Spleen (tissue), 11 donors: ENCODE results near the gene RRP1B. TPM values are rescaled to one million over a fixed set of nuclear protein-coding genes. Genes with fewer than 3 reads are reported as not detected.

Experiments used
- DNase-seq: peaks from one replicate; pipeline ENCODE4 v3.0.0-alpha.2; 2020
- H3K27ac ChIP-seq, 8 donors: fragments of 200-600 bp; sonication (generic) in 7 of 8; 1 replicate in 4 of 8; 2 replicates in 4 of 8; pipeline versions ENCODE4 v1.5.0 to v1.8.0; 2016 to 2021; ENCODE audit warnings: inconsistent platforms in 4 of 8, mild to moderate bottlenecking in 4 of 8, moderate library complexity in 1 of 8
- H3K27me3 ChIP-seq, 7 donors: fragments of 200-600 bp; sonication (generic) in 6 of 7; replicated peaks in 1 of 7; 1 replicate in 4 of 7; 2 replicates in 3 of 7; pipeline versions ENCODE4 v1.5.0 to v1.8.0; 2016 to 2021; ENCODE audit warnings: inconsistent platforms in 3 of 7, mild to moderate bottlenecking in 1 of 7
- H3K36me3 ChIP-seq, 6 donors: fragments of 200-600 bp; sonication (generic) in 5 of 6; 1 replicate in 4 of 6; 2 replicates in 2 of 6; pipeline versions ENCODE4 v1.5.0 to v1.8.0; 2016 to 2021; ENCODE audit warnings: inconsistent platforms in 2 of 6
- H3K4me1 ChIP-seq, 6 donors: fragments of 200-600 bp; sonication (generic) in 5 of 6; 1 replicate in 3 of 6; 2 replicates in 3 of 6; pipeline versions ENCODE4 v1.5.0 to v1.8.0; 2016 to 2021; ENCODE audit warnings: inconsistent platforms in 3 of 6
- H3K4me3 ChIP-seq, 8 donors: fragments of 200-600 bp; sonication (generic) in 7 of 8; 1 replicate in 4 of 8; 2 replicates in 4 of 8; pipeline versions ENCODE4 v1.5.0 to v1.8.0; 2016 to 2021; ENCODE audit warnings: inconsistent platforms in 4 of 8, mild to moderate bottlenecking in 4 of 8, moderate library complexity in 2 of 8
- H3K9me3 ChIP-seq, 8 donors: fragments of 200-600 bp; sonication (generic) in 7 of 8; 1 replicate in 4 of 8; 2 replicates in 4 of 8; pipeline versions ENCODE4 v1.5.0 to v1.8.0; 2016 to 2021; ENCODE audit warnings: inconsistent platforms in 4 of 8
- POLR2A ChIP-seq, 3 donors: fragments of 450-650 bp; IDR thresholded peaks; one replicate each; pipeline ENCODE4 v1.5.1; 2017; ENCODE audit warnings: antibody characterized with exemption in 3 of 3, mild to moderate bottlenecking in 1 of 3
- POLR2AphosphoS5 ChIP-seq, 3 donors: sonication (generic); formaldehyde crosslinking; IDR thresholded peaks; one replicate each; pipeline ENCODE4 v1.5.1; 2017; ENCODE audit warnings: antibody characterized with exemption in 3 of 3
- WGBS, 5 donors: extraction: QIAGEN DNeasy Blood & Tissue Kit in 3 of 5; methylation state at CpG; one replicate each; pipeline versions ENCODE4 v1.1.5 to v1.1.7; 2013 to 2018; 5-methylcytosine and 5-hydroxymethylcytosine counted together
- intact Hi-C: fragments of 100-400 bp; cut with DNase I; formaldehyde crosslinking; loops from one replicate; pipeline ENCODE4 v1.15.0; 2023; ENCODE audit warnings: low total_unique reads
- polyA plus RNA-seq, 3 donors: library from polyadenylated mRNA; stranded (reverse); fragments of 200-250 nt; gene quantifications; one replicate each; pipeline ENCODE4 v1.2.1, GENCODE V29; 2013
- total RNA-seq, 7 donors: library from RNA; depleted of rRNA in 3 of 7; stranded (reverse); fragments of >200 nt in 3 of 7; fragmentation: NEBNext Ultra II Directional in 4 of 7; extraction: Animal tissue kit (Norgen Biotek cat#: 25700) in 4 of 7; gene quantifications; one replicate each; pipeline versions ENCODE4 v1.1.0 to v1.2.1, GENCODE V29; 2016 to 2021
- TF ChIP-seq, protein P1 (sequence below), 11 experiments: fragments of 200-600 bp in 7 of 11; fragments of 450-650 bp in 4 of 11; sonication (generic) in 4 of 11; IDR thresholded peaks in 8 of 11; conservative IDR thresholded peaks in 3 of 11; 1 replicate in 7 of 11; 2 replicates in 4 of 11; pipeline versions ENCODE4 v1.4.0 to v1.8.0; 2016 to 2021; ENCODE audit warnings: antibody characterized with exemption in 11 of 11, inconsistent platforms in 4 of 11, mild to moderate bottlenecking in 1 of 11
- donor health status: healthy with polysubstance abuse.
- donor health status: DM: no; HTN: no; CAD: no; lungs with moderate emphysema.
- donor health status: DM: no; HTN: no; CAD: no.
- donor health status: Bipolar disorder and iron deficiency.
- donor health status: healthy.
- donor health status: DM: no; HTN: no; CAD: no.
- donor health status: DM: yes; HTN: yes; CAD: no.

RRP1B gene
- total and polyA plus RNA-seq, 10 donors: 7.9 to 28.9 (median 25.4) TPM

- DNase-seq: peak; percentile 86
- Histone ChIP-seq H3K27me3 (no peaks in the 10 kb centered on the region), H3K4me1 (peaks cover 35 to 100% (median 74%) of the 10 kb centered on the region in 6 donors), H3K4me3 (peak overlapping the region in 3 of 8 donors; percentile 47 to 71 (median 48)), H3K36me3 (peaks cover 0 to 27% (median 7%) of the 10 kb centered on the region in 6 donors), H3K9me3 (no peaks in the 10 kb centered on the region), H3K27ac (peak overlapping the region in 7 of 8 donors; percentile 72 to 88 (median 81))
- TF ChIP-seq, protein P1, sequence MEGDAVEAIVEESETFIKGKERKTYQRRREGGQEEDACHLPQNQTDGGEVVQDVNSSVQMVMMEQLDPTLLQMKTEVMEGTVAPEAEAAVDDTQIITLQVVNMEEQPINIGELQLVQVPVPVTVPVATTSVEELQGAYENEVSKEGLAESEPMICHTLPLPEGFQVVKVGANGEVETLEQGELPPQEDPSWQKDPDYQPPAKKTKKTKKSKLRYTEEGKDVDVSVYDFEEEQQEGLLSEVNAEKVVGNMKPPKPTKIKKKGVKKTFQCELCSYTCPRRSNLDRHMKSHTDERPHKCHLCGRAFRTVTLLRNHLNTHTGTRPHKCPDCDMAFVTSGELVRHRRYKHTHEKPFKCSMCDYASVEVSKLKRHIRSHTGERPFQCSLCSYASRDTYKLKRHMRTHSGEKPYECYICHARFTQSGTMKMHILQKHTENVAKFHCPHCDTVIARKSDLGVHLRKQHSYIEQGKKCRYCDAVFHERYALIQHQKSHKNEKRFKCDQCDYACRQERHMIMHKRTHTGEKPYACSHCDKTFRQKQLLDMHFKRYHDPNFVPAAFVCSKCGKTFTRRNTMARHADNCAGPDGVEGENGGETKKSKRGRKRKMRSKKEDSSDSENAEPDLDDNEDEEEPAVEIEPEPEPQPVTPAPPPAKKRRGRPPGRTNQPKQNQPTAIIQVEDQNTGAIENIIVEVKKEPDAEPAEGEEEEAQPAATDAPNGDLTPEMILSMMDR (IDR thresholded peaks at IDR 0.05 in 8 of 11, conservative IDR thresholded peaks at IDR 0.05 in 3 of 11): no peak
- TF ChIP-seq POLR2AphosphoS5 (IDR thresholded peaks at IDR 0.05) (peak; percentile 59 to 67 (median 65)), POLR2A (IDR thresholded peaks at IDR 0.05) (no peak)
- WGBS, 5 donors: 32 to 52% (median 35%) methylated on average over 20 to 21 of the region's 21 CpGs
- intact Hi-C loops: no loop called here
These were observed 67.5 kb downstream of the RRP1B start for GRCh38 chr21:43726686-43727518.

DNA sequence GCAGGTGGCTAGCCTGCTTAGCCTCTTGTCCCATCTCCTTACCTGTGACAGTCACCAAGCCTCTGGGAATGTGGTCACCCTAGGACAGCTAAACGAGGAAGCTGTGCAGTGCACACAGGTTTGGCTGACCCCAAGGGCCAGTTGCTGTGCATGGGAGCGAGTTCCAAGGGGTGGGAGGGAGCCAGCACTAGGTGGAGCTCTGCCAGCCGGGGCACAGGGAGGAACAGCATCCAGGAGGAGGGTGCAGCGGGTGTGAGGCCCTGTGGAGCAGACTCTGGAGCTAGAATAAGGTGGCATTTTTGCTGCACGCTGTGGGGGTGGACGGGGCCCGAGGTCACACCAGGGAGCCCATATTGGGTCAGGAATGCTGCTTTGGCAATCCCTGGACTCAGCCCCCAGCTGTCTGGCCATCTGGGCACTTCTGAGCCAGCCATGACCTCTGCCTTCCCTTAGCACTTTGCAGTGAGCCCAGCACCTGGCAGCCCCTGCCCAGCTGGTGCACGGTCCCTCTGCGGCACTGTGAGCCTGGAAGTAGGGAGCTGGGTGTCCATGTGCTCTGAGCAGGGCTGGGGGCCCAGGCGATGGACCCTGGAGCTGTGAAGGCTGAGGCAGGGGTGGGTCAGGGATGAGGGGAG lies 68.3 kb downstream of the RRP1B start:
- Histone ChIP-seq H3K9me3 (no peaks in the 10 kb centered on the region), H3K4me3 (peak overlapping the region in 5 of 8 donors; percentile 47 to 71 (median 48)), H3K36me3 (peaks cover 0 to 33% (median 7%) of the 10 kb centered on the region in 6 donors), H3K27ac (peak overlapping the region in 7 of 8 donors; percentile 72 to 88 (median 81)), H3K4me1 (peaks cover 35 to 100% (median 72%) of the 10 kb centered on the region in 6 donors), H3K27me3 (no peaks in the 10 kb centered on the region)
- TF ChIP-seq, protein P1 (IDR thresholded peaks at IDR 0.05 in 8 of 11, conservative IDR thresholded peaks at IDR 0.05 in 3 of 11): no peak
- TF ChIP-seq POLR2A (IDR thresholded peaks at IDR 0.05): no peak
- peak in 2 of 3 donors; percentile 23 to 42 for TF ChIP-seq POLR2AphosphoS5 (IDR thresholded peaks at IDR 0.05)
- 33 to 72% (median 52%) methylated on average over 4 to 10 of the region's 10 CpGs for WGBS, 5 donors
- DNase-seq: peak; percentile 81
- intact Hi-C loops: no loop called here

- H3K4me3 ChIP-seq: peak overlapping the region; percentile 38 to 71 (median 48)
- H3K36me3 ChIP-seq: peaks cover 0 to 33% (median 7%) of the 10 kb centered on the region in 6 donors
- H3K27me3 ChIP-seq: no peaks in the 10 kb centered on the region
- WGBS, 5 donors: 3 to 27% (median 25%) methylated on average over 5 to 7 of the region's 7 CpGs
- intact Hi-C loops: no loop called here
- H3K9me3 ChIP-seq: no peaks in the 10 kb centered on the region
- no peak for DNase-seq
- TF ChIP-seq POLR2AphosphoS5 (IDR thresholded peaks at IDR 0.05): no peak
- TF ChIP-seq POLR2A (IDR thresholded peaks at IDR 0.05): no peak
- TF ChIP-seq, protein P1 (IDR thresholded peaks at IDR 0.05 in 8 of 11, conservative IDR thresholded peaks at IDR 0.05 in 3 of 11): no peak
- peak overlapping the region; percentile 72 to 88 (median 80) for H3K27ac ChIP-seq
- H3K4me1 ChIP-seq: peaks cover 35 to 100% (median 72%) of the 10 kb centered on the region in 6 donors
These were observed 68.8 kb downstream of the RRP1B start for GRCh38 chr21:43728154-43728466.
